GM13976 (cell line): ENCODE data around the gene LIMK2.

Experiments
- DNase-seq: peaks from one replicate; pipeline ENCODE4 v3.0.0; 2012; ENCODE audit warnings: low spot score
- in situ Hi-C: fragments of 300-500 bp; cut with MboI; formaldehyde crosslinking; loops from one replicate; pipeline ENCODE4 v1.12.0; 2022; ENCODE audit warnings: low sequenced_read_pairs, mixed read lengths, inconsistent platforms; ENCODE audit not compliant: unreplicated experiment
- TF ChIP-seq, protein P1 (sequence below): IDR thresholded peaks from 2 replicates; pipeline ENCODE4 v1.5.1; 2012; ENCODE audit warnings: borderline replicate concordance, mild to moderate bottlenecking; ENCODE audit not compliant: insufficient read depth; ENCODE audit errors: extremely low read depth, missing control alignments, control extremely low read depth

Gene LIMK2

DNA sequence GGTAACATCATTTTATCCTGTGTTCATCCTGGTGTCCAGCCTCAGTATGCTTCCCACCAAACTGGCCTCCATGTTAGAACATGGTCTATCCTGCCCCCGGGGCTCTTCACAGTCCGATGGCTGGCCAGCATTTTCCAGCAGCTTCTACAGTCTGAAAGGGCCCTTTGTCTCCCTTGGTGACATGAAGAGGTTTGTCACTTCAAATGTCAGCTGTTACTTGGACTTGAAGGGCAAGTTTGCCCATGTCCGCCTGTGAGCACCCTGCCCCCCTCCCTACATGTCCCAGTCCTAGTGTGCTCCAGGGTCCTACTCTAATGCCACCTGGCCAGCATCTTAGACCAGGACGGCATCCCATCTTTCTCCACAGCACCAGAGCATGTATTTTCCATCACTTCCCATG is 109.3 kb downstream of the LIMK2 start:
- no peak for DNase-seq
- in situ Hi-C loops = no loop called here

DNA sequence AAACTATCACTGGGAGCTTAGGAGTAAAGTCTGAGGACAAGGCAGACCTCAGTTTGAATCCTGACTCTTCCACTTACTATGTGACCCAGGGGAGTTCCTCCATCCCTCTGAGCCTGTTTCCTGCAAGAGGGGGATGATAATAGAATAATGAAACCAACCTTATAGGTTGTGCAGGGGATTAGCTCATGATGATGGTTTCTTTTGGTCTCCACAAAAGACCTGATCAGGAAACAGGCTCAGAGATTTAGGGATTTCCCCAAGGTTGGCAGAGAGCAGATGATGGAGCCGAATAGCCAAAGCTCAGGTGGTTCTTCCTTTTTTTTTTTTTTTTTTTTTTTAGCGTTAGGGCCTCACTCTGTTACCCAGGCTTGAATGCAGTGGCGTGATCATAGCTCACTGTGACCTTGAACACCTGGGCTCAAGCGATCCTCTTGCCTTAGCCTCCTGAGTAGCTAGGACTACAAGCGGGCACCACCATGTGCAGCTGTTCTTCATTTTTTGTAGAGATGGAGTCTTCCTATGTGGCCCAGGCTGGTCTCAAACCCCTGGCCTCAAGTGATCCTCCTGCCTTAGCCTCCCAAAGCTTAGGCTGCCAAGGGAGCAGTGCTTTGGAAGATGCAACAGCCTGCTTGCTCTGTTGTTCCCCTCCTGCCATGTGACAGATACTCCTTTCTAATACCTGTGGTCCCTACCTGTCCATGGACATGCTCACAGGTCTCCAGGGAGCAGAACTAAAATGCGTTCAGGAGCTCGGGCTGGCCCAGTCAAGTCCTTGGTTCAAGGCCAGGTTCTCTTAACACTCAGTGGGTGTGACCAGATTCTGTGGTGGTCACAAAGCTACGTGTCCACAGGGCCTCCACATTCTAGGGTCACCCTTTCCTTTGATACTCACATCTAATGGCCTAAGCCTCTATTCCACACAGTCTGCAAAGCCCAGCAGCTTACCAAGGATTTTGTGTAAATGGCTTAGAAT is 111.8 kb downstream of the LIMK2 start:
- TF ChIP-seq, protein P1, sequence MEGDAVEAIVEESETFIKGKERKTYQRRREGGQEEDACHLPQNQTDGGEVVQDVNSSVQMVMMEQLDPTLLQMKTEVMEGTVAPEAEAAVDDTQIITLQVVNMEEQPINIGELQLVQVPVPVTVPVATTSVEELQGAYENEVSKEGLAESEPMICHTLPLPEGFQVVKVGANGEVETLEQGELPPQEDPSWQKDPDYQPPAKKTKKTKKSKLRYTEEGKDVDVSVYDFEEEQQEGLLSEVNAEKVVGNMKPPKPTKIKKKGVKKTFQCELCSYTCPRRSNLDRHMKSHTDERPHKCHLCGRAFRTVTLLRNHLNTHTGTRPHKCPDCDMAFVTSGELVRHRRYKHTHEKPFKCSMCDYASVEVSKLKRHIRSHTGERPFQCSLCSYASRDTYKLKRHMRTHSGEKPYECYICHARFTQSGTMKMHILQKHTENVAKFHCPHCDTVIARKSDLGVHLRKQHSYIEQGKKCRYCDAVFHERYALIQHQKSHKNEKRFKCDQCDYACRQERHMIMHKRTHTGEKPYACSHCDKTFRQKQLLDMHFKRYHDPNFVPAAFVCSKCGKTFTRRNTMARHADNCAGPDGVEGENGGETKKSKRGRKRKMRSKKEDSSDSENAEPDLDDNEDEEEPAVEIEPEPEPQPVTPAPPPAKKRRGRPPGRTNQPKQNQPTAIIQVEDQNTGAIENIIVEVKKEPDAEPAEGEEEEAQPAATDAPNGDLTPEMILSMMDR = no peak
- in situ Hi-C loops = no loop called here
- DNase-seq = no peak

More for the DNA sequence above, 109.3 kb downstream of the LIMK2 start:
- TF ChIP-seq, protein P1 = no peak

DNA sequence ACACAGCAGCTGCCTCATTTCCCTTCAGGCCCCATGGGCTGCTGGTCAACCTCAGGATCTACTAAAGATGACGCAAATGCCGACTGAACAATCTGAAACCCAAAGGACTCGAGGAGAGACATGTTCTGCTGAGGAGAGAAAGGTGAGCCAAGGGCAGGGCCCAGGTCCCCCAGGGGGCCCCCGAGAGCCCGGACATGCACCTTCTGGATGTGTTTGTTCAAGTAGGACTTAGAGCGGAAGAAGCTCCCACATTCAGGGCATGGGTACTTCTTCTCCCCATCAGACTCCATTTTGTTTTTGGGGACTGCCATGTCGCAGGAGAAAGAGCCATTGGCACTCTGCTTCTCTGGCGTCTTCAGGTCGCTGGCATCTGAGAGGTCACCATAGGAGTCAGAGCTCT is 114.8 kb downstream of the LIMK2 start:
- TF ChIP-seq, protein P1 = no peak
- DNase-seq = no peak

DNA sequence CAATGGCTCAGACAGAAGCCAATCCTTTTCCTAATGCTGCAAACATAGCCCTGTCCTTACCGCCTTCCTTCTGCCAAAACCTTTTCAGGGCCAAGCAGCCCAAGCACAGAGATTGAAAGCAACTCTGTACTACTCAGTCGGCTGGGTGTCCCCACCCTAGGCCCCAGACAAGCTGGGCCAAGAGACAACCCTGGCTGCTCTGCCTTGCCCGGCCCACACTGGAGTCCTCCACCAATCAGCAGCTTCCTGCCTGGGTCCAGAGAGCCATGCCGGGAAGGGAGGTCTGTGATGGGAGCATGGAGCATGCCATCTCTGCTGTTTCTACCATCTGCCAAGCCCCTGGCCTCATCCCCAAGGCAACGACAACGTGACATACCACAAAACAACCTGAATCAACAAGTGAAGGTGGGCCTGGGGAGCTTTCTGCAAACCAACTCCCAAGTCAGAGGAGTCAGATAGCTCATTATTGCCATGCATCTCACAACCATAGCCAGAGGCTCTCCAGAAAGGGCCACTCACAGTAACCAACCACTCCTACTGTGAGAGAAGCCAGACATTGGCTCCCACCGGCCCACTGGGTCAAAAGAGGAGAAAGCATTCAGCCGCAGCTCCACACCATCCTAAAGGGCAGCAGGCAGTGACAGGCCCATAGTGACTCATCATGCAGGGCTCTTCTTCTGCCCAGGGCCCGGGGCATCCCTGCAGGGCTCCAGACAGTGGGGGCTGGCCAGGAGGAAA is 115.9 kb downstream of the LIMK2 start:
- in situ Hi-C loops = no loop called here
- DNase-seq = no peak
- TF ChIP-seq, protein P1 = no peak

More for the DNA sequence above, 114.8 kb downstream of the LIMK2 start:
- in situ Hi-C loops = no loop called here

DNA sequence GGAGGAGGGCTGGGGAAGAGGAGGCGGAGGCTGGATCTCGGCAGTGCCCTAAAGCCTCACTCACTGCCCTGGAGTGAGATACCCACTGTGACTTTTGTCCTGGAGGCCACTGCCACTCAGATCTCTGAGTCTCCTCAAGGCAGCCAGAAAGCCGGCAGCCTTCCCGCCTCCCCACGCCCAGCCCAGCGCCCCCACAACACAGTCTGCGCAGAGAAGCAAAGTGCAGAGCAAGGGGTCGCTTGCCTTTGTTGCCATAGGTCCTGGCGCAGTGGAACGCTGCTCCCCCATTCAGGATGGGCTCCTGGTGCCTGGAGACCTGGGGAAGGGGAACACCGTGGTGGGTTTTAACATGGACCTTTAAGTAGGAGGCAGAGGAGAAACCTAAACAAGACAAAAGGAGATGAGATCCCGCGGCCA is 116.5 kb downstream of the LIMK2 start:
- in situ Hi-C loops = no loop called here
- DNase-seq = no peak
- TF ChIP-seq, protein P1 = no peak

DNA sequence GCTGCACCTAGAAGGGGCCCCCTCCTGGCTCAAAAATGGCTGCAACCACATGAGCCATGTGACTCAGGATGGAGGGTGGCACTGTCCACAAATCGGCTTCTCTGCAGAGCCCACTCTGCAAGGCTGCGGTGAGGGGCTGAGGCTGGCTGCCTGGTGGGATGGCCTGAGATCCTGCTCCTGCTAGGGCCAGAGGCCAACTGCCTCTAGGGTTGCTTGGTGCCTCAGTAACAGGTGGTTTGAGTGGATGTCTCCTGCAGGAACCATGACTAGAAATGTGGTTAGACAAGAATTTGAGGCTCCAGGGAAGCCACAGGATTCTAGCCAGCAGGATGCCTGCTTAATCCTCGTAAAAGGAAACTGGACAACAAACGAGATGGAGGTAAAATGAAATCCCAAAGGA is 116.9 kb downstream of the LIMK2 start:
- DNase-seq = no peak
- in situ Hi-C loops = no loop called here
- TF ChIP-seq, protein P1 = no peak
